ENCODE data around the gene CUX1. TPM values are rescaled to one million over a fixed set of nuclear protein-coding genes. Genes with fewer than 3 reads are reported as not detected.

CUX1 gene
- total and polyA plus RNA-seq, 2 of the 13 experiments (the other 11 are each of a cell fraction or from before 2014, with no cell fraction given): 13.7 to 14.9 TPM

DNA sequence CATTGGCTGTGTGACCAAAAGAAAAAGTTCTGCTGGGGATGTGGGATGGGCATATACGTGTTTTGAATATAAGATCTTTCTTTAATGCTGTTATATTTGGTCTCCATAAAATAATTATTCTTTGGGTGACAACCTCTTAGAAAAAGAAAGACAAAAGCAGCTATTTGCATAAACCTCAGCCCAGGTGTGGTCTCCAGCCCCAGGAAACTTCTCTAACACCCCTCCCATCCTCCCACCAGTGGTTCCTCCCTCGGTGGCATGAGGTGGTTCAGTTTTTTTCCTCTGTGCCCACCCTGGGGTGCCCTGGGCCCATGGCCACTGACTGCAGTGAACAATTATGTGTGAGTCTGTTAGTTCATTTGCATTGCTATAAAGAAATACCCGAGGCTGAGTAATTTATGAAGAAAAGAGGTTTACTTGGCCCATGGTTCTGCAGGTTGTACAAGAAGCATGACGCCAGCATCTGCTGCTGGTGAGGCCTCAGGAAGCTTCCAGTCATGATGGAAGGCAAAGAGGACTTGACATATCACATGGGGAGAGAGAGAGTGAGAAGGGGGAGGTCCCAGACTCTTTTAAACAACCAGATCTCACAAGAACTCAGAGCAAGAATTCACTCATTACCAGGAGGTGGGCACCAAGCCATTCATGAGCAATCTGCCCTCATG lies 165.9 kb downstream of the CUX1 start:
- H3K4me3 ChIP-seq (replicated peaks in 1 of 3; ENCODE audit: insufficient read depth in 1 of 3, low read depth in 2 of 3, low read length in 3 of 3): no peak overlapping the region
- no peak overlapping the region for H3K4me2 ChIP-seq (ENCODE audit: low read depth, low read length)
- DNase-seq (ENCODE audit: low spot score) (no peak), ATAC-seq (no peak), FAIRE-seq (no peak)
- H3K27me3 ChIP-seq (ENCODE audit: control insufficient read depth in 1 of 2, insufficient read depth in 2 of 2, low read length in 2 of 2): no peaks in the 10 kb centered on the region
- no peak overlapping the region for H3K9ac ChIP-seq (ENCODE audit: insufficient read depth, low read depth, low read length)
- H3K4me1 ChIP-seq (ENCODE audit: insufficient read depth, low read length): no peaks in the 10 kb centered on the region
- H3K79me2 ChIP-seq (ENCODE audit: insufficient read depth, low read length): no peaks in the 10 kb centered on the region
- no TSS peak for BruUV-seq (replicated peaks)
- no peaks in the 10 kb centered on the region for H3K9me3 ChIP-seq (ENCODE audit: low read length)
- no peak overlapping the region for H2AFZ ChIP-seq (ENCODE audit: low read length)
- no peak overlapping the region for H3K27ac ChIP-seq (ENCODE audit: extremely low read length, insufficient read depth, low read length)
- POLR2A ChIA-PET: no interaction called here
- in situ Hi-C loops (cut with HindIII; ENCODE audit: extremely low pct_ligation_motif_present, low pct_unique_long_range_greater_than_20kb): no loop called here
- CTCF ChIA-PET (ENCODE audit: low intra/inter-chr PET ratio, low total read pairs): no interaction called here
- peaks cover 2 to 13% of the 10 kb centered on the region in 2 experiments; a peak in 3 of 5 replicates for H3K36me3 ChIP-seq (replicated peaks in 1 of 2; ENCODE audit: control insufficient read depth in 1 of 2, insufficient read depth in 2 of 2, low read length in 2 of 2)
- no peaks in the 10 kb centered on the region for H4K20me1 ChIP-seq (ENCODE audit: insufficient read depth, low read length)
- intact Hi-C loops (cut with micrococcal nuclease; ENCODE audit: unreplicated experiment): no loop called here
- TF ChIP-seq FIP1L1 (IDR thresholded peaks at IDR 0.05; ENCODE audit: borderline replicate concordance, insufficient read depth, low read depth, low read length) (no peak), DBP (CRISPR knock-in tag; IDR thresholded peaks at IDR 0.05; ENCODE audit: not compliant biosample characterization) (no peak), ZNF431 (CRISPR knock-in tag; IDR thresholded peaks at IDR 0.05; ENCODE audit: borderline replicate concordance, low read depth) (no peak), ZNF225 (CRISPR knock-in tag; IDR thresholded peaks at IDR 0.05) (no peak), ZNF124 (CRISPR knock-in tag; IDR thresholded peaks at IDR 0.05) (no peak), EHMT2 (IDR thresholded peaks at IDR 0.05; ENCODE audit: borderline replicate concordance, low read depth, low read length) (no peak), ZBTB14 (CRISPR knock-in tag; IDR thresholded peaks at IDR 0.05) (no peak)
- TF ChIP-seq, protein P1, sequence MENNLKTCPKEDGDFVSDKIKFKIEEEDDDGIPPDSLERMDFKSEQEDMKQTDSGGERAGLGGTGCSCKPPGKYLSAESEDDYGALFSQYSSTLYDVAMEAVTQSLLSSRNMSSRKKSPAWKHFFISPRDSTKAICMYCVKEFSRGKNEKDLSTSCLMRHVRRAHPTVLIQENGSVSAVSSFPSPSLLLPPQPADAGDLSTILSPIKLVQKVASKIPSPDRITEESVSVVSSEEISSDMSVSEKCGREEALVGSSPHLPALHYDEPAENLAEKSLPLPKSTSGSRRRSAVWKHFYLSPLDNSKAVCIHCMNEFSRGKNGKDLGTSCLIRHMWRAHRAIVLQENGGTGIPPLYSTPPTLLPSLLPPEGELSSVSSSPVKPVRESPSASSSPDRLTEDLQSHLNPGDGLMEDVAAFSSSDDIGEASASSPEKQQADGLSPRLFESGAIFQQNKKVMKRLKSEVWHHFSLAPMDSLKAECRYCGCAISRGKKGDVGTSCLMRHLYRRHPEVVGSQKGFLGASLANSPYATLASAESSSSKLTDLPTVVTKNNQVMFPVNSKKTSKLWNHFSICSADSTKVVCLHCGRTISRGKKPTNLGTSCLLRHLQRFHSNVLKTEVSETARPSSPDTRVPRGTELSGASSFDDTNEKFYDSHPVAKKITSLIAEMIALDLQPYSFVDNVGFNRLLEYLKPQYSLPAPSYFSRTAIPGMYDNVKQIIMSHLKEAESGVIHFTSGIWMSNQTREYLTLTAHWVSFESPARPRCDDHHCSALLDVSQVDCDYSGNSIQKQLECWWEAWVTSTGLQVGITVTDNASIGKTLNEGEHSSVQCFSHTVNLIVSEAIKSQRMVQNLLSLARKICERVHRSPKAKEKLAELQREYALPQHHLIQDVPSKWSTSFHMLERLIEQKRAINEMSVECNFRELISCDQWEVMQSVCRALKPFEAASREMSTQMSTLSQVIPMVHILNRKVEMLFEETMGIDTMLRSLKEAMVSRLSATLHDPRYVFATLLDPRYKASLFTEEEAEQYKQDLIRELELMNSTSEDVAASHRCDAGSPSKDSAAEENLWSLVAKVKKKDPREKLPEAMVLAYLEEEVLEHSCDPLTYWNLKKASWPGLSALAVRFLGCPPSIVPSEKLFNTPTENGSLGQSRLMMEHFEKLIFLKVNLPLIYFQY (CRISPR knock-in tag; IDR thresholded peaks at IDR 0.05; ENCODE audit: borderline replicate concordance): no peak
- TF ChIP-seq, protein P2, sequence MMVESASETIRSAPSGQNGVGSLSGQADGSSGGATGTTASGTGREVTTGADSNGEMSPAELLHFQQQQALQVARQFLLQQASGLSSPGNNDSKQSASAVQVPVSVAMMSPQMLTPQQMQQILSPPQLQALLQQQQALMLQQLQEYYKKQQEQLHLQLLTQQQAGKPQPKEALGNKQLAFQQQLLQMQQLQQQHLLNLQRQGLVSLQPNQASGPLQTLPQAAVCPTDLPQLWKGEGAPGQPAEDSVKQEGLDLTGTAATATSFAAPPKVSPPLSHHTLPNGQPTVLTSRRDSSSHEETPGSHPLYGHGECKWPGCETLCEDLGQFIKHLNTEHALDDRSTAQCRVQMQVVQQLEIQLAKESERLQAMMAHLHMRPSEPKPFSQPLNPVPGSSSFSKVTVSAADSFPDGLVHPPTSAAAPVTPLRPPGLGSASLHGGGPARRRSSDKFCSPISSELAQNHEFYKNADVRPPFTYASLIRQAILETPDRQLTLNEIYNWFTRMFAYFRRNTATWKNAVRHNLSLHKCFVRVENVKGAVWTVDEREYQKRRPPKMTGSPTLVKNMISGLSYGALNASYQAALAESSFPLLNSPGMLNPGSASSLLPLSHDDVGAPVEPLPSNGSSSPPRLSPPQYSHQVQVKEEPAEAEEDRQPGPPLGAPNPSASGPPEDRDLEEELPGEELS (CRISPR knock-in tag; IDR thresholded peaks at IDR 0.05): no peak
- WGBS (ENCODE audit: low lambda C conversion rate): 99% methylated on average over 4 of the region's 4 CpGs
